Pancreas (tissue), 10 donors: Measurements from ENCODE around the gene YWHAE. TPM values are rescaled to one million over a fixed set of nuclear protein-coding genes. Genes with fewer than 3 reads are reported as not detected.

Source experiments
- ATAC-seq, 4 donors: fragments of 200-7000 bp; cut with Tn5 transposase; one replicate each; pipeline versions ENCODE4 v1.8.0 to v1.9.1; 2020; ENCODE audit warnings: mild to moderate bottlenecking in 4 of 4, moderate library complexity in 4 of 4
- DNase-seq, 6 donors: peaks; one replicate each; pipeline ENCODE4 v3.0.0-alpha.2; 2020
- FAIRE-seq: peaks from 2 replicates; lab custom pipeline; 2012; peaks lifted over from hg19 to GRCh38; lab: Jason Lieb, UNC
- H3K27ac ChIP-seq, 4 donors: fragments of 200-600 bp; sonication (generic); 1 replicate in 3 of 4; 2 replicates in 1 of 4; pipeline versions ENCODE4 v1.5.0 to v1.8.0; 2020
- H3K27me3 ChIP-seq, 4 donors: fragments of 200-600 bp; one replicate each; pipeline ENCODE4 v1.8.0; 2021
- H3K36me3 ChIP-seq, 3 donors: fragments of 200-600 bp; sonication (generic) in 1 of 3; one replicate each; pipeline versions ENCODE4 v1.5.0 to v1.8.0; 2020 to 2021
- H3K4me1 ChIP-seq, 3 donors: fragments of 200-600 bp; one replicate each; pipeline ENCODE4 v1.8.0; 2021
- H3K4me3 ChIP-seq, 4 donors: fragments of 200-600 bp; sonication (generic) in 2 of 4; one replicate each; pipeline versions ENCODE4 v1.5.0 to v1.8.0; 2020 to 2021
- H3K9me3 ChIP-seq, 4 donors: fragments of 200-600 bp; one replicate each; pipeline ENCODE4 v1.8.0; 2021
- WGBS, 2 donors: extraction: QIAGEN DNeasy Blood & Tissue Kit; methylation state at CpG; one replicate each; pipeline ENCODE4 v1.1.7; 2013; 5-methylcytosine and 5-hydroxymethylcytosine counted together
- intact Hi-C, 3 donors: fragments of 100-400 bp; cut with DNase I; formaldehyde crosslinking; loops; one replicate each; pipeline versions ENCODE4 v1.11.1 to v1.14.2; 2022
- polyA plus RNA-seq, 2 donors: library from polyadenylated mRNA; stranded (reverse); fragments of 200-250 nt; gene quantifications; one replicate each; pipeline ENCODE4 v1.2.3, GENCODE V29; 2013
- total RNA-seq, 6 donors: library from RNA; stranded (reverse); fragmentation: NEBNext Ultra II Directional in 4 of 6; extraction: Animal tissue kit (Norgen Biotek cat#: 25700) in 4 of 6; gene quantifications; one replicate each; pipeline versions ENCODE4 v1.2.1 to v1.2.4, GENCODE V29; 2021 to 2023
- TF ChIP-seq, protein P1 (sequence below), 4 donors: fragments of 200-600 bp; sonication (generic) in 3 of 4; IDR thresholded peaks; one replicate each; pipeline versions ENCODE4 v1.5.0 to v1.8.0; 2021; ENCODE audit warnings: antibody characterized with exemption in 4 of 4
- donor health status: healthy with polysubstance abuse.
- donor health status: DM: no; HTN: no; CAD: no; lungs with moderate emphysema.
- donor health status: DM: no; HTN: no; CAD: no.
- donor health status: control.
- donor health status: control.
- donor health status: Bipolar disorder and iron deficiency.
- donor health status: DM: yes; HTN: yes; CAD: no.
- donor health status: DM: no; HTN: no; CAD: no.
- donor health status: DM: no; HTN: no; CAD: no.
- donor health status: DM: yes; HTN: yes; CAD: no.

YWHAE gene
- total and polyA plus RNA-seq, 8 donors: 131 to 236 (median 192) TPM

- TF ChIP-seq, protein P1, sequence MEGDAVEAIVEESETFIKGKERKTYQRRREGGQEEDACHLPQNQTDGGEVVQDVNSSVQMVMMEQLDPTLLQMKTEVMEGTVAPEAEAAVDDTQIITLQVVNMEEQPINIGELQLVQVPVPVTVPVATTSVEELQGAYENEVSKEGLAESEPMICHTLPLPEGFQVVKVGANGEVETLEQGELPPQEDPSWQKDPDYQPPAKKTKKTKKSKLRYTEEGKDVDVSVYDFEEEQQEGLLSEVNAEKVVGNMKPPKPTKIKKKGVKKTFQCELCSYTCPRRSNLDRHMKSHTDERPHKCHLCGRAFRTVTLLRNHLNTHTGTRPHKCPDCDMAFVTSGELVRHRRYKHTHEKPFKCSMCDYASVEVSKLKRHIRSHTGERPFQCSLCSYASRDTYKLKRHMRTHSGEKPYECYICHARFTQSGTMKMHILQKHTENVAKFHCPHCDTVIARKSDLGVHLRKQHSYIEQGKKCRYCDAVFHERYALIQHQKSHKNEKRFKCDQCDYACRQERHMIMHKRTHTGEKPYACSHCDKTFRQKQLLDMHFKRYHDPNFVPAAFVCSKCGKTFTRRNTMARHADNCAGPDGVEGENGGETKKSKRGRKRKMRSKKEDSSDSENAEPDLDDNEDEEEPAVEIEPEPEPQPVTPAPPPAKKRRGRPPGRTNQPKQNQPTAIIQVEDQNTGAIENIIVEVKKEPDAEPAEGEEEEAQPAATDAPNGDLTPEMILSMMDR (IDR thresholded peaks at IDR 0.05): no peak
- FAIRE-seq (no peak), ATAC-seq (no peak), DNase-seq (no peak)
- intact Hi-C loops: no loop called here
- no peaks in the 10 kb centered on the region for H3K36me3 ChIP-seq
- no peak overlapping the region for H3K4me3 ChIP-seq
- no peak overlapping the region for H3K27ac ChIP-seq
- H3K9me3 ChIP-seq: no peaks in the 10 kb centered on the region
- no peaks in the 10 kb centered on the region for H3K27me3 ChIP-seq
- H3K4me1 ChIP-seq: peaks cover 40 to 62% (median 45%) of the 10 kb centered on the region in 3 donors
- 49 to 52% methylated on average over 3 of the region's 3 CpGs for WGBS, 2 donors
Observed at GRCh38 chr17:1377334-1377733, 22.7 kb downstream of the YWHAE start.

DNA sequence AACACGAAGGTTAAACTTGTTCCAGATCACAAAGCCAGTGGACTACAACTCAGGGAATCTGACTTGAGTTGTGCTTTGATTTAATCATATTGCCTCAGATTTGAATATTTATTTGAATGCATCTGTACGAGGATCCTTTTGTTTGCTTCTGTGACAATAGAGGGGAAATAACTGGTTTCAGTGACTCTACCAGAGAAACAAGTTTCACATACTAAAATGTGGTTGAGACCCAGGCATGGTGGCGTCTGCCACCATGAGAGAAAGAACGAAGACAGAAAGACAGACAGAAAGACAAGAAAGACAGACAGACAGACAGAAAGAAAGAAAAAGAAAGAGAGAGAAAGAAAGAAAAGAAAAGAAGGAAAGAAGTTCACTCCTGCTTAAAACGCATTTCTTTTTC, 24.0 kb downstream of the YWHAE start:
- WGBS, 2 donors: 43 to 49% methylated on average over 5 of the region's 5 CpGs
- Histone ChIP-seq H3K4me1 (peaks cover 40 to 62% (median 43%) of the 10 kb centered on the region in 3 donors), H3K4me3 (no peak overlapping the region), H3K36me3 (no peaks in the 10 kb centered on the region), H3K9me3 (no peaks in the 10 kb centered on the region), H3K27me3 (no peaks in the 10 kb centered on the region), H3K27ac (no peak overlapping the region)
- intact Hi-C loops: no loop called here
- FAIRE-seq: no peak
- ATAC-seq: no peak
- DNase-seq: no peak
- TF ChIP-seq, protein P1 (IDR thresholded peaks at IDR 0.05): no peak

DNA sequence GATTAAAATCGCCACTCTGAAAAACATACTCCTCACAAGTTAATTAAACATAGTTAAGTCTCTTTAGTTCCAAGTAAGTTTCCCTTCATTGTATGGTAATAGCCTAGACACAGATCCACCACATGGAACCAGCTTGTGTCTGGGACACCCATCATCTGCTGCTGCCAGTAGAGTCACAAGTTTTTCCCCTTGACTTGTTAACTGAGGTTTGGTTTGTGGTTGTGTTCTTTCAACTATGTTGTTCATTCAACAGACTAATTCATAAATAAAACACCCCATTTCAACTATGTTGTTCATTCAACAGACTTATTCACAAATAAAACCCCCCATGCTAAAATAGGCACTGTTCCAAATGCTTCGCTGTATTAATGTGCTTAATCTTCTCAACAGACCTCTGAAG, 24.4 kb downstream of the YWHAE start:
- Histone ChIP-seq H3K36me3 (no peaks in the 10 kb centered on the region), H3K4me1 (peaks cover 39 to 60% (median 40%) of the 10 kb centered on the region in 3 donors), H3K9me3 (no peaks in the 10 kb centered on the region), H3K27ac (no peak overlapping the region), H3K4me3 (no peak overlapping the region), H3K27me3 (no peaks in the 10 kb centered on the region)
- TF ChIP-seq, protein P1 (IDR thresholded peaks at IDR 0.05): no peak
- DNase-seq (no peak), FAIRE-seq (no peak), ATAC-seq (no peak)
- intact Hi-C loops: no loop called here
- WGBS, 2 donors: 13 to 14% methylated on average over 2 of the region's 2 CpGs

DNA sequence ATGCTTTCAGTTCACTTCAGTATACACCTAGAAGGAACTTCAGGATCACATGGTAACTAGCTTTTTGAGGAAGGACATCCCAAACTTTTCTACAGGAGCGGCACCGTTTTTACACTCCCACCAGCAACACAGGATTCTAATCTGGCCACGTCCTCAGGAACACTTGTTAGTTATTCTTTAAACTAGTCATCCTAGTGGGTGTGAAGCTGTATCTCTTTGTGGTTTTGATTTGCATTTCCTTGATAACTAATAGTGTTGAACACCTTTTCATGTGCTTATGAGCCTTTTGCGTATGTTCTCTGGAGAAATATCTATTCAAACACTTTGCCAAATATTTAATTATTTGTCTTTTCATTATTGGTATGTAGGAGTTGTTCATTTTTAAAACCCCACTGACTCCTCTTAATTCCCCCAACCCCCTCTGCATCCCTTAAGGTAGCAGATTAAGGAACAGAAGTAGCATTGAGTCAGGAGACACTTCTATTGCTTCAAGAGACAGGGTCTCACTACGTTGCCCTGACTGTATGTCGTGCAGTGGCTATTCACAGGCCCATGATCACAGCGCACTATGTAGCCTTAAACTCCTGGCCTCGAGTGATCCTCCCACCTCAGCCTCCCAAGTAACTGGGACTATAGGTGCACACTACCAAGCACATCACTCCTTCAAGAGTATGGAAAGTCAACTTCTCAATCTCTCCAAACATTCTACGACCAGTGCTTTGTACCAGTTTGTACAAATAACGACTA, 25.4 kb downstream of the YWHAE start:
- ATAC-seq: peak in 3 of 4 donors; percentile 17 to 31 (median 24)
- Histone ChIP-seq H3K27ac (no peak overlapping the region), H3K36me3 (no peaks in the 10 kb centered on the region), H3K27me3 (no peaks in the 10 kb centered on the region), H3K4me1 (peaks cover 31 to 49% (median 40%) of the 10 kb centered on the region in 3 donors), H3K4me3 (no peak overlapping the region), H3K9me3 (no peaks in the 10 kb centered on the region)
- WGBS, 2 donors: 47 to 55% methylated on average over 10 of the region's 10 CpGs
- FAIRE-seq: no peak
- TF ChIP-seq, protein P1 (IDR thresholded peaks at IDR 0.05): no peak
- intact Hi-C loops: no loop called here
- no peak for DNase-seq

DNA sequence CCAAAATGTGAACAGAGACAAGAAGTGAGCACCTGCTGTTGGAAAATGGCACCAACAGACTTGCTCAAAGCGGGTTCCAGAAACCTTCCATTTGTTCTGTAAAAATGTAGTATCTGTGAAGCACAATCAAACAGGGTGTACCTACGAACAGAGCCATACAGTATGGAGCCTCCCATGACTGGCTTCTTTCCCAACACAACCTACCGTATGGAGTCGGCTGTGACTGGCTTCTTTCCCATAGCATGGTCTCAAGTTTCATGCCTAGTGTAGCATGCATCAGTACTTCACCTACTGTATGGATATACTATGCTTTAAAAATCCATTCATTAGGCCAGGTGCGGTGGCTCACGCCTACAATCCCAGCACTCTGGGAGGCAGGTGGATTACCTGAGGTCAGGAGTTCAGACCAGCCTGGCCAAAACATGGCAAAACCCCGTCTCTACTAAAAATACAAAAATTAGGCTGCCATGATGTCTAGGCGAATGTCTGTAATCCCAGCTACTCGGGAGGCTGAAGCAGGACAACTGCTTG, 26.2 kb downstream of the YWHAE start:
- ATAC-seq: peak in 3 of 4 donors; percentile 20 to 29 (median 24)

More for the DNA sequence above, 26.2 kb downstream of the YWHAE start:
- DNase-seq (no peak), FAIRE-seq (no peak)
- intact Hi-C loops: no loop called here
- Histone ChIP-seq H3K27ac (no peak overlapping the region), H3K9me3 (no peaks in the 10 kb centered on the region), H3K4me1 (peaks cover 31 to 48% (median 40%) of the 10 kb centered on the region in 3 donors), H3K4me3 (no peak overlapping the region), H3K27me3 (no peaks in the 10 kb centered on the region), H3K36me3 (no peaks in the 10 kb centered on the region)
- TF ChIP-seq, protein P1 (IDR thresholded peaks at IDR 0.05): no peak
- 40 to 42% methylated on average over 9 of the region's 9 CpGs for WGBS, 2 donors
